GM10248 (cell line): ENCODE data around the gene DYNLL2.
"Not testable (repeated sequence)": the region's sequence is repeated elsewhere in the genome, so short reads cannot be mapped to it uniquely, and the experiment has no call there.

ENCODE experiments used
- CTCF ChIA-PET: fragments of 300-600 bp; sonication (Branson Sonifier 250); formaldehyde crosslinking; extraction: SDS; loops from one replicate; lab custom pipeline; 2021; ENCODE audit warnings: antibody characterized with exemption; lab: Yijun Ruan, JAX
- POLR2A ChIA-PET: fragments of 350-650 bp; sonication (Branson Sonifier 250); formaldehyde crosslinking; extraction: SDS; loops from one replicate; lab custom pipeline; 2020; ENCODE audit warnings: antibody characterized with exemption; lab: Yijun Ruan, JAX
- DNase-seq: peaks from one replicate; pipeline ENCODE4 v3.0.0; 2012; ENCODE audit errors: extremely low spot score
- TF ChIP-seq, protein P1 (sequence below): IDR thresholded peaks from 2 replicates; pipeline ENCODE4 v1.5.1; 2012; ENCODE audit warnings: mild to moderate bottlenecking, low read depth; ENCODE audit errors: extremely low read depth, missing control alignments, control extremely low read depth

Gene DYNLL2

DNA sequence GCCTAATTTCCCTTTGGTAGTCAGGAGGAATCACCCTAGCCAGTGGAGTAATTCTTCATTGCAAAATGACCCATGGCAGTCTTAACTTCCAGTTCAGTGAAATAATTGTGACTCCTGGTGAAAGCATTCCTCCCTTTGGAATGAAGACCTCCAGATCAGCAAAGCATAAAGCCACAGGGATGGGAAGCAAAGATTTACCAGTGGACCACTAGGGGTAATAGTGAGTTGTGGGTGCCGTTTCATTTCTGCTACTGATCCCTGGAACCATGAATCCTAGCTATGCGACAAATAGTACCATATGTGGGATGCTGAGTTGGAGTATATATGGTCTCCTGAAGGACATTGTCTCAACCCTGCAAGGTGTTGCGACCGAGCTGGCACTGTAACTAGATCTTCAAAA lies 13.7 kb downstream of the DYNLL2 start:
- POLR2A ChIA-PET, result no interaction called here
- TF ChIP-seq, protein P1, sequence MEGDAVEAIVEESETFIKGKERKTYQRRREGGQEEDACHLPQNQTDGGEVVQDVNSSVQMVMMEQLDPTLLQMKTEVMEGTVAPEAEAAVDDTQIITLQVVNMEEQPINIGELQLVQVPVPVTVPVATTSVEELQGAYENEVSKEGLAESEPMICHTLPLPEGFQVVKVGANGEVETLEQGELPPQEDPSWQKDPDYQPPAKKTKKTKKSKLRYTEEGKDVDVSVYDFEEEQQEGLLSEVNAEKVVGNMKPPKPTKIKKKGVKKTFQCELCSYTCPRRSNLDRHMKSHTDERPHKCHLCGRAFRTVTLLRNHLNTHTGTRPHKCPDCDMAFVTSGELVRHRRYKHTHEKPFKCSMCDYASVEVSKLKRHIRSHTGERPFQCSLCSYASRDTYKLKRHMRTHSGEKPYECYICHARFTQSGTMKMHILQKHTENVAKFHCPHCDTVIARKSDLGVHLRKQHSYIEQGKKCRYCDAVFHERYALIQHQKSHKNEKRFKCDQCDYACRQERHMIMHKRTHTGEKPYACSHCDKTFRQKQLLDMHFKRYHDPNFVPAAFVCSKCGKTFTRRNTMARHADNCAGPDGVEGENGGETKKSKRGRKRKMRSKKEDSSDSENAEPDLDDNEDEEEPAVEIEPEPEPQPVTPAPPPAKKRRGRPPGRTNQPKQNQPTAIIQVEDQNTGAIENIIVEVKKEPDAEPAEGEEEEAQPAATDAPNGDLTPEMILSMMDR, result no peak
- no peak for DNase-seq

DNA sequence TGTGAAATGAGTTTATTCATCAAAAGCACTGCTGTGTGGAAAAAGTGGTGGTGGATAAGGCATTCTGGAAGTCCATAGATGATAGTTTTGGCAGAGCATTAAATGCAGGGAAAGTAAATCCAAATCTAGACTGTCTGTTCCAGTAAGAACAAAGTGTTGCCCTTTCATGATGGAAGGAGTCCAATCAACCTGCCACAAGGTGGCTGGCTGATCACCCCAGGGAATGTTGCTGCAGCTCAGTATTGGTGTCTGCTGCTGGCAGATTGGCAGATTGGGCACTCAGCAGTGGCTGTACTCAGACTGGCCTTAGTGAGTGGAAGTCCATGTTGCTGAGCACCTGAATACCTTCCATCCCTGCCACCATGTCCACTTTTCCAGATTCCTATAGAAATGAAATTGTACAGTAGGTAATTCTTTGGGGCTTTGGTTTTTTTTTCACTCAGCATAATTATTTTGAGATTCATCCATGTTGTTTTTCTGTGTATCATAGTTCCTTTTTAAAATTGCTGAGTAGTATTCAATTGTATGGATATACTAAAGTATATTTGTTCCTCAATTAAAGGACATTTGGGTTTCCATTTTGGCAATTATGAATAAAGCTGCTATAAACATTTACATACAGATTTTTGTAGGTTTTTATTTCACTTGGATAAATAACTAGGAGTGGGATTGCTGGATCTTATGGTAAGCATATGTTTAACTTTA lies 14.3 kb downstream of the DYNLL2 start:
- ChIA-PET POLR2A (no interaction called here), CTCF (interaction anchor here (1.5 to 1.9 kb wide), 3 partner anchors 10 to 16 kb away, joined by 4 to 5 read pairs (median 5); no protein-coding TSS in a partner anchor)
- DNase-seq, result no peak
- TF ChIP-seq, protein P1, result no peak

More for the DNA sequence above, 13.7 kb downstream of the DYNLL2 start:
- CTCF ChIA-PET, result interaction anchor here (1.5 to 1.9 kb wide), 3 partner anchors 9 to 17 kb away, joined by 4 to 5 read pairs (median 5); no protein-coding TSS in a partner anchor

DNA sequence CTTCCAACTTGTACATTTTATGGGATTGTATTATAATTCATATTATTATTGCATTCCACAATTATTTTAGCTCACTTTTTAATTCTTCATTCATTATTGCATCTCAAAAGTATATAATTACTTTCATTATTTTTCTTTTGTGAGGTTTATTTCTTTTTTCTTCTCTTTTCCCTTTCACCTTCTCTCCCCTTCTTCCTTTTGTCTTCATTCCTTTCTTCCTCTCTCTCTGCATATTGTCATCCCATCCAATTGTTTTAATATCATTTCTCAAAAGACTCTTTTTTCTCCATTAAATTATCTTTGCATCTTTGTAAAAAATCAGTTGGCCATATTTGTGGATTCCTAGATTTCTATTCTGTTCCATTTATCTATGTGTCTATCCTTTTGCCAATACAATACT lies 17.3 kb downstream of the DYNLL2 start:
- ChIA-PET CTCF (interaction anchor here (0.9 to 2.5 kb wide), 4 partner anchors 13 to 232 kb away, joined by 3 to 9 read pairs (median 3); no protein-coding TSS in a partner anchor), POLR2A (no interaction called here)
- no peak for DNase-seq
- TF ChIP-seq, protein P1, result no peak

DNA sequence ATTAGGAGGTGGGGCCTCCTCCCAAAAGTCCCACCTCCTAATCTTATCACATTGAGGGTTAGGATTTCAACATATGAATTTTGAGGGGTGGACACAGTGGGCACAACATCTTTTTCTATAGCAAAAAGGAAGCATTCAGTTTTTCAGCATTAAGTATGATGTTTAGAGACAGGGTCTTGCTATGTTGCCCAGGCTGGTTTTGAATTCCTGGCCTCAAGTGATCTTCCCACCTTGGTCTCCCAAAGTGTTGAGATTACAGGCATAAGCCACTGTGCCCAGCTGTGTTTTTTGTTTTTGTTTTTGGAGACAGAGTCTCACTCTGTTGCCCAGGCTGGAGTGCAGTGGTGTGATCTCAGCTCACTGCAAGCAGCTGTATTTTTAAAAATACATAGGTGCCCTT lies 18.7 kb downstream of the DYNLL2 start:
- not testable (repeated sequence) for DNase-seq
- POLR2A ChIA-PET, result interaction anchor here (1.0 kb wide), 1 partner anchor 19 kb away, joined by 5 read pairs; no protein-coding TSS in a partner anchor
- CTCF ChIA-PET, result interaction anchor here (1.1 to 2.5 kb wide), 3 partner anchors 11 to 243 kb away, joined by 3 to 9 read pairs (median 3); no protein-coding TSS in a partner anchor

DNA sequence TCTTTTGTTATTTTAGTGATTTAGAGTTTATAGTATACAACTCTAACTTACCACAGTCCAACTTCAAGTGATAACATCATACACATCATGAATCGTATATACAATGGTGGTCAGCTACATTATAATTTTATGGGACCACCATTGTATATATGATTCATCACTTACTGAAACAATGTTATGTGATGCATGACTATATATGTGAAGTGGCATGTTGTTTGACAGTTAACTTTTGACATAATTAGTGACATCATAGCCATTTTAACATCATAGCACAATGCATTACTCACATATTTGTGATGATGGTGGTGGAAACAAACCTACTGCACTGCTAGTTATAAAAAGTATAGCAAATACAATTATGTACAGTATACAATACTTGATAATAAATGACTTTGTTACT lies 21.9 kb downstream of the DYNLL2 start:
- DNase-seq, result no peak
- TF ChIP-seq, protein P1, result no peak
- CTCF ChIA-PET, result no interaction called here
- POLR2A ChIA-PET, result no interaction called here

DNA sequence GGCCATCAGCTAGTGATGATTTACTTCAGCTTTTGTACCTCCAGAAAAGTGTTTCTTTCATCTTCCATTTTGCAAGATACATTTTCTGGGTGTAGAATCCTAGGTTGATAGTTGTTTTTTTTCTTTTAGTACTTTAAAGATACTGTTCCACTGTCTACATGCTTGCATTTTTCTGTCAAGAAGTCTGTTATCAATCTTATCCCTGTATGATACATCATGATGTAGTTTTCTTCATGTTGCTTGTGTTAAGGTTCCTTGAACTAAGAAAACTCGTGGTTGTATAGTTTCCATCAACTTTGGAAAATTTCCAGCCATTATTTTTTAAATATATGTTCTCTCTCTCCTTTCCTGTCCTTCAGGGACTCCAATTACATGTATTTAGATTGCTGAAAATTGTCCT lies 24.1 kb downstream of the DYNLL2 start:
- TF ChIP-seq, protein P1, result no peak
- CTCF ChIA-PET, result interaction anchor here (1.4 to 2.2 kb wide), 2 partner anchors 21 to 248 kb away, joined by 4 to 6 read pairs; no protein-coding TSS in a partner anchor
- POLR2A ChIA-PET, result no interaction called here
- no peak for DNase-seq

DNA sequence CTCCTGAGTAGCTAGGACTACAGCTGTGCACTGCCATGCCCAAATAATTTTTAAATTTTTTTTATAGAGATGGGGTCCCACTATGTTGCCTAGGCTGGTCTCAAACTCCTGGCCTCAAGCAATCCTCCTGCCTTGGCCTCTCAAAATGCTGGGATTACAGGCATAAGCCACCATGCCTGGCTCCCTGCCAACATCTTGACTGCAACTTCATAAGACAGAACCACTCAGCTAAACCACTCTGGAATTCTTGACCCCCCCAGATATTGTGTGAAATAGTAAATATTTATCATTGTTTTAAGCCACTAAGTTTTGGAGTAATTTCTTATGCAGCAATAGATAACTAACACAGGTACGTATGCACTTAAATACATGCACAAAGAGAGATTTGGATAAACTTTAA lies 26.0 kb downstream of the DYNLL2 start:
- no peak for DNase-seq
- ChIA-PET POLR2A (no interaction called here), CTCF (interaction anchor here (1.2 to 2.2 kb wide), 2 partner anchors 134 to 250 kb away, joined by 3 to 6 read pairs; no protein-coding TSS in a partner anchor)
- TF ChIP-seq, protein P1, result no peak
